Left renal pelvis (tissue), 4 donors: ENCODE results near the gene BEST4. TPM values are rescaled to one million over a fixed set of nuclear protein-coding genes. Genes with fewer than 3 reads are reported as not detected.
A peak's percentile ranks its signal among the peaks of the same experiment; 100 is the strongest.
"Not testable (repeated sequence)": the region's sequence is repeated elsewhere in the genome, so short reads cannot be mapped to it uniquely, and the experiment has no call there.

ENCODE experiments used
- DNase-seq, 4 donors: peaks; one replicate each; pipeline ENCODE4 v3.0.0-alpha.2; 2013; ENCODE audit warnings: low read depth in 4 of 4, low spot score in 3 of 4
- polyA plus RNA-seq, 4 donors: library from polyadenylated mRNA; unstranded; fragments of 120-200 nt; gene quantifications; one replicate each; pipeline ENCODE4 v1.2.1, GENCODE V29; 2013; ENCODE audit not compliant: insufficient read length in 4 of 4

The BEST4 gene
- 1 to 10 TPM in 1 of 4 donors, under 1 TPM in 3; 0.50 to 1.0 (median 0.69) TPM for polyA plus RNA-seq

DNA sequence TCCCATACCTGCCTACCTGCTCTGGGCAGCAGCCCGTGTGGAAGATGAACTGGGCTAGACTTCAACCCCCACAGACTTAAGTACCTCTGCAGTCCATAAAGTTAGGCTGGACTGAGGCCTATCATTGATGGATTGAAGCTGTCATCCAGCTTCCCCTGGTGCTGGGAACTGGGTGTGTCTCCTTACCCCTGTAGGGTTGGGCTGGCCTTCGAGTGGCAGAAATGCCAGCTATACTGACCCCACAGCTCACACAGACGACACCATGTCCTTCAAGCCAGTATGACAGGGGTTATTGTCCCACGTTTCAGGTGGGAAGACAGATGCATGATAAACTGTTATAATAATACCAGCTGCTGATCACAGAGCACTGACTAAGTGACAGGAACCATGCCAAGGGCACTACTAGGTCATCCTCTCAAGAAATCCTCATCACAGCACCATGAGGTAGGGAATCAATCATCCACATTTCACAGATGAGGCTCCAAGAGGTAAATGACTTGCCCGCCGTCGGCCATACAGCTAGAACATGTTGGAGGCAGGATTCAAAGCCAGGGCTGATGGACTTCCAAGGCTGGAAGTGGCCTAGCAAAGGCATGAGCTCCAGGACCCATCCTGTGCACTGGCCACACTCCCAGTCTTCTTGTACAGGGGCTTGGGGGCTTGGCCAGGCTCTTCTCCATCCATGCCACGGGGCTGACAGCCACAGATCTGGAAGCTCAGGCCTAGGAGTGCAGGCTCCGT lies at the start of gene BEST4:
Gene BEST4, minus strand, starts transcription at position 51 of the 741 bp plus-strand sequence. CDS start 465 bp downstream, outside the sequence.
- DNase-seq: no peak

DNA sequence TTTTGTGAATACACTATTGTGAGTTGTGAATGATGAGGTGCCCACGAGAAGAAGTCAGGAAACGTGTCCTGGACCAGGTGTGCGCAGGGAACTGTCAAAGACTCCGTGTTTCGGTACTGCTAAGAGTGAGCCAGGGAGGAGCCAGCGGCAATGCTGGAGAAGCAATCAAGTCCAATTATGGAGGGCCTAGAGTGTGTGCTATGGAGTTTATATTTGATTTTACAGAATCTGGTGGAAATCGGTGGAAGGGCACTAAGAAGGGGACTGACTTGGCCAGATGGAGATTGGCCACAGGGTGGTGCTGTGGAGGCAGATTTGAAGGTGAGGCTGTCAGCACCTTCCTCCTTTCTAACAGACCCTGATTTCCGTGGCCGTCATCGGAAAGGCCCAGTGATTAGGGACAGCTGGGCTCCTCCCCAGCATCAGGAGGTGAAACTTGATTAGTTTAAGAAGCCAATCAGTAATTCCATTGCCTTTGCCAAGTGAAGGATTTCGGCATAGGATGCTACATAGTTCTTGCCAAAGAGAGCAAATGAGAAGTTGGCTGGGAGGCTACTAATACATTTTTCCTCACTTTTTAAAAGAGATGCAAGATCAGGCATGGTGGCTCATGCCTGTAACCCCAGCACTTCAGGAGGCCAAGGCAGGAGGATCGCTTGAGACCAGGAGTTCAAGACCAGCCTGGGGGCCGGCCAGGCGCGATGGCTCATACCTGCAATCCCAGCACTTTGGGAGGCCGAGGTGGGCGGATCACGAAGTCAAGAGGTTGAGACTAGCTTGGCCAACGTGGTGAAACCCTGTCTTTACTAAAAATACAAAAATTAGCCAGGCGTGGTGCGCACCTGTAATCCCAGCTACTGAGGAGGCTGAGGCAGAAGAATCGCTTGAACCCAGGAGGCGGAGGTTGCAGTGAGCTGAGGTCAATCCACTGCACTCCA lies 48.0 kb upstream of the BEST4 start:
- peak in 3 of 4 donors; percentile 48 to 66 (median 63) for DNase-seq

DNA sequence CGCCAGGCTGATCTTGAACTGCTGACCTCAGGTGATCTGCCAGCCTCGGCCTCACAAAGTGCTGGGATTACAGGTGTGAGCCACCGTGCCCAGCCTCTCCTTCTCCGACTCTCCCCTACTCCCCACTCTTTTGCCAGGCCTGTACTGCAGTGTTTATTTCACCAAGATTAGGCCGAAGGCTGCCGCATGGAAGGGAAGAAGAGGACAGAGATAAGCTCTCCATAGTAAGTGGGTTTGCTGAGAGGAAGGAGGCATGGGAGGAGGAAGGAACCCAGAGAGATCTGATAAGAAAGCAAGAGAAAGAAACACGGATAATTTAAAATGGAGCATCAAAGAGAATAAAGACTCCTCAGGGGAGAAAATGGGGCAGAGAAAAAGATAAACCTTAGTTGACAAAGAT lies 46.4 kb upstream of the BEST4 start:
- DNase-seq: no peak

DNA sequence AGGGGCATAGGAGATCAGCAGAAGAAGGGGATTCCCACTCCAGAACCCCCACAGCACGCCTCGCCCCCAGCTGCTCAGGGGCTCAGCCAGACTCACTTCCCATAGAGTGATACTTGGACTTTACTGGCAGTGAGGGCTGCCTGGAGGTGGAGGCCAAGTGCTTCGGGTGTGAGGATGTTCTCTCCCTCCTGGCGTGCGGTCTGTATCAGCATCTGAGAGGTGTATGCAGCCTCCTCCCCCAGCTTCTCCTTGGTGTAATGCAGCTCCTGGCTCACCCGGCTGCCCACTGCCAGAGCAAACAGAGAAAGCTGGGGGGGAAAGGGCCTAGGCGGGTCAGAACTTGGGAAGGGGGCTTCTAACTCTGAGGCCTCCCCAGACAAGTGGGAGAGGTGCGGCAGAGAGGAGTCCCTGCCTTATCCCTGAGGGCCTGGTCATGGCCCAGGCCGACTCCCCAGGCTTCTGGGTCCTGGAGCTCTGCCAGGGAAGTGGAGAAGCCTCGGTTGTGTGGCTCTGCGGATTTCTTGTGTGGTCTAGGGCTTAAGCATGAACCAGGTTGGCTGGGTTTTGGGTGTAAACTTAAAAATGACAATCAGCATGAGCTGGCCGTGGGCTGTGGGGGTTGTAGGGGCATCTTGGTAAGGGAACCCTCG lies 44.2 kb upstream of the BEST4 start:
- DNase-seq: no peak

DNA sequence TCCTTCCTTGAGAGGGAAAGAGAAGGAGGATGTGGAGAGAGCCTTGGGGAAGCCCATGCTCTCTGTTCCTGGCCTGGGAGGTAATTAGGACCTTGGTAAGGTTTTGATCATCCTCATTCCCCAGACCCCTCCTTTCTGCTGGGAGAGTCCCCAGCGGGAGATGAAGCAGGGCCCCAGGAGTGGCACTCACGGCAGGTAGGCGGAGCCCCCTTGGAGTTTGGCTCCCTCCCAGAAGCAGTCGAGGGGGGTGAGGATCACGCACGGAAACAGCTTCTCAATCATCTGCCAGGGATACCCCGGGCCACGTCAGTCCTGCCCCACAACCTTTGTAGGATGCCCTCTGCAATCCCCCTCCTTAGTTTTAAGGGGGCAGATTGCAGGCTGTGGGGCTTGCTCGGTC lies 43.5 kb upstream of the BEST4 start:
- DNase-seq: no peak

DNA sequence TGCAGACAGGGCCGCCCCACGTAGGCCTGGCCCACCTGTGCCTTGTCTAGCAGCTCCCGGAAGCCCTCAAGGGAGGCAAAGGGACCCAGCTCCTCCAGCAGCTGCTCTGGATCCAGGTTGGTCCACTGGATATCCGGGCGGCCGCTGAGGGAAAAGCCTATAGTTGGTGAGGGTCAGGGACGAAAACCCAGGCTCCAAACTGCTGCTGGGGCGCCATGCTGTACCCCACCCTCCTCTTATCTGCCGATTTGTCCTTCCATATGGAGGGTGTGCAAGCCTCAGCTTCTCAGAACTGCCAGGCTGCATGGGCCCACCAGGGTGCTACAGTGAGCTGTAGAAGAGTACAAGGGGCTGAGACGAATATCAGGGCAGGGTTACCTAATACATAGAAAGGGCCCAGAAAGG lies 42.9 kb upstream of the BEST4 start:
- no peak for DNase-seq

DNA sequence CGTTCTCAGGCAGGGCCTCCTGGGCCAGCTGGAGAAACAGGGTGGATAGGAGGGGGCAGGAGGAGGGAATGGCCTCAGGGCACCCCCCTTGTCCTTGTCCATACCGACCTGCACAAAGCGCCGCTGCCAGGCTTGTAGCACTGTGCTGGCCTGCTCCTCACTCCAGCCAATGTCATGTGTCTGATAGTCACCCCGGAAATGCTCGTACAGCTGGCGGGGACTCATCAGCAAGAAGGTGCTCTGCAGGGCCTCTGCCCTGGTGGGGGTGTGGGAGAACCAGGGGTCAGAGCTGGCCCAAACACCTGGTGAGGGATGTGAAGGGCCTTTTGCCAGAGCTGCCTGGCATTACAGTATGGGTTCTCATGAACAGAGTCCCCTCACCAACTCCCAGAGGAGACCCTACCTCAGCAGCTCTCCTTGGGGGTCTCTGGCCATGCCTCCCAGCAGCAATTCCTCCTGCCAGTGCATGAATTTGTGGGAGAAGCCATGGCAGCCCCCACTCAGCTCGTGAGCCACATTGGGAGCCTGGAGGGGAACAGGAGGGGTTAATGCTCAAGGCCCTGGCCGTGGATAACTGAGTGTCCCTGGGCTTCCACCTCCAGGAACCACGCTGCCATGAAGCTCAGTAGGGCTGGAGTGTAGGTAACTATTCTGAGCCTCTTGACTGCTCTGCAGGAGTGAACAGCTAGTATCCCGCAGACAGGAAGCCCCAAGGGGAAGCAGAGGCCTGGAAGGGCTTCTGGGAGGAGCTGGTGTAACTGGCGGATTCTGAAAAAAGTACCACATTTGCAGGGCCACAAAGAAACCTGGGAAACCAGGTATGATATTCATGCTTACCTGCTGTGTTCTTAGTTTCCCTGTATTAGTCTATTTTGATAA lies 41.8 kb upstream of the BEST4 start:
- DNase-seq: no peak

DNA sequence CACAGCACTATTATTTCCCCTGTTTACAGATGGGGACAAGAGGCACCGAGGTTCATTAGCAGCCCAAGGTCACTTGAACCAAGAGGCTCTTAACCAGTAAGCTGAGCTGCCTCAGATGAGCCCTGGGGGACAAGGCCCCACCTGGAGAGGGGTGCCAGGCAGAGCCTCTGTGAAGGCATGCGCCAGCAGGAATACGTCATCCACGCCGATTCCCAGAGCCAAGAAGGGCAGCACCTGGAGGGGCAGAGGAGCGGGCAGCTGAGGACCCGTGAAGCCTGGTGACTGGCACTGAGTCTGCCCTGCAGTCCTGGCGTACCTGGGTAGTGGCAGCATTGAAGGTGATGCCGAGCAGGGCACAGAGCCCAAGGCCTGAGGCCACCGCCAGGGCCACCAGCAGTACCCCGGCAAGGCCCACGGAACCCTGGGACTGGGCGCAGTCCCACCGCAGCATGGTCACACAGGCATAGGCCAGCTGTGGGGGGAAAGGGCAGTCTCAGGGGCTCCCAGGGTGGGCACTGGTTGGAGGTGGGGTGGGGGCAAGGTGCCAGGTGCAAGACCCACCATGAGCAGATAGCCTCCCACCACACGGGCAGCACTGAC lies 41.0 kb upstream of the BEST4 start:
- DNase-seq: no peak

DNA sequence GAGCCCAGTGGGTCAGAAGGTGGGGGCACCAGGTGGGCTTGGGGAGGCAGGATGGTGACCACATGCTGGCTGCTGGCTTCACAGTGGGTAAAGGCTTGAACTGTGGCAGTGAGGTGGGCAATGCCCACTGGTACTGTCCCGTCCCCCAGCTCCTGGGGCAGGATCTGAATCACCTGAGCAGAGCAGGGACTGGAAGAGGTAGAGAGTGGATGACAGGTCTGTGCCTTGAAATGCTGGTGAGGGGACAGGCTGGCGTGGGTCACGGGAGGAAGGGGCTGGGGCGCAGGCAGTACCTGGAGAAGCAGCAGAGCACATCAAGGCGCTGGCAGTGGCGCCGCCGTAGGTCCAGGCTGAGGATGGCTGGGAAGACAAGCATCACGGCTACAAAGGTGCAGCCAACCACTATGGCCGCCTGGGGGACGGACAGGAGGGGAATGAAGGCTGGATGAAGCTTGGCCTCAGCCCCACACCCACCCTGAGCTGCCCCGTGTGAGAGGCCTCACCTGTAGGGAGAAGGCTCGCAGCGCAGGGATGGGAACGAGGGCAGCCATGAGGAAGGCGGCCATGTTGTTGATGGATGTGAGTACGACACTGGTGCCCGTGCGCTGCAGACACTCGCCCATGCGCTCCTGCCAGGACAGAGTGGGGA lies 40.2 kb upstream of the BEST4 start:
- no peak for DNase-seq

DNA sequence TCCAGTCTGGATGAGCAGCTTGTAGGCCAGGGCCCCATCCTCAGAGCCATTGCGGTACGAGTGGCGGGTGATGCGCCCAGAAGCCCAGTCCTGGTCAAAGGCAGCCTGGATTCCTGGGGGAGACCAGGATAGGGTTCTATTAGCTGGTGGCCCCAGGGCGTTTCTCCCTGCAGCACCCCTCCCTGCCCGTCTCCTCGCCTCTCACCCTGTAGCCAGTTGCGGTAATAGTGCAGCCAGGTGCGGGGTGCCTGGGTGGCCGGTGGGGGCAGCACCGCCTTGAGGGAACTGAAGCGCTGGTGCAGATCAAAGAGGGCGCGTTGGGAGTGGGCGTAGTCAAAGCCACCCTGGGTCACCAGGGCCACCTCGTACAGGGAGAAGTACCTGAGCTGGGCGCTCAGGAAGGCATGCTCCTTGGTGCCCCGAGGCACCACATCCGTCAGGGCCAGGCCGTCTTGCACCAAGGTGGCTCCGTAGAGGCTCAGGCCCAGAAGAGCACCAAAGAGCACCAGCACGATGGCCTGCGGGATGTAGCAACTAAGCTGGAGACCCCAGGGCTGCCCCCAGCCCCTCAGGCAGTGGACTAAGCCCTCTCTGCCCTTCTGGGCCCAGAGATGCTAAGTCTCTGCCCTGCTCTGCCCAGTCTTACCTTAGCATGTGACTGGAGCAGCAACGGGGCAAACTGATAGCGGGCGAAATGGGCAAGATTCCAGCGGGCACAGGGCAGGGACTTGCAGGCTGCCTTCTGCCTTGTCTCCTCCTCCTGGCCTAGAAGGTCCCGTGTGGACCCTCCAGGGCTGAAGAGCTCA lies 39.4 kb upstream of the BEST4 start:
- DNase-seq: no peak

DNA sequence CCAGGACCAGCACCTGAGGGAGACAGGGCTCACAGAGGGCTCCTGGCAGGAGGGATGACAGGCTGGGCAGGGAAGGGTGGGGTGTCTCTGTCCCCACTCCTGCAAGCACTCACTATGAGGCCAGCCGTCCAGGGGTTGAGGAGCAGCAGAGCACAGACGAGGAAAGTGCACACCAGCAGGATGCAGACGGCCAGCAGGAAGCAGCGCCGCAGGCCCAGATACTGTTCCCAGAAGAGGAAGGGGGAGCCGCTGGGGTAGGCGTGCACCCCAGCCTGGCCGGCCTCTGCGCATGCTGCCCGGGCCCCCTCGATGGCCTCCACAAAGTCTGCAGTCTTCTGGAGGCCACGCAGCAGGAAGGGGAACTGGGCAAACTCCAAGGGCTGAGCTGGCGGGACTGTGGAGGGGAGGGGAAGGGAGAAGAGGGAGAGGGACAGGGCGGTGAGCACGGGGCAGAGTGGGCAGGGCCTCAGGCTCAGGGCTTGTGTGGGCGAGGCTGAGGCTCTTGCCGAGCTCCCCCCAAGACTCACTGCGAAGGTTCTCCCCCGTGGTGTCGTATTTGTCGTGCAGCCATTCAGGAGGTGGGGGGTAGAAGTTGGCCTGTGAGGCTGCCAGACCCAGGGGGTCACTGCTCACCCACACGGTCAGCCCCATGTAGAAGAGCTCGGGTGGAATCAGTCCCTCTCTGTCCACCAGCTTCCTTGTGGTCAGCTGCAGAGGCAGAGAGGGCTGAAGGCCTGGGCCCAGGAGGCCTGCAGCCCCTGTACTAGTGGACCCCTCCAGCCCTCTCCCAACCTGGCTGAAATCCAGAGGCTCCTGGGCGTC lies 38.6 kb upstream of the BEST4 start:
- no peak for DNase-seq

DNA sequence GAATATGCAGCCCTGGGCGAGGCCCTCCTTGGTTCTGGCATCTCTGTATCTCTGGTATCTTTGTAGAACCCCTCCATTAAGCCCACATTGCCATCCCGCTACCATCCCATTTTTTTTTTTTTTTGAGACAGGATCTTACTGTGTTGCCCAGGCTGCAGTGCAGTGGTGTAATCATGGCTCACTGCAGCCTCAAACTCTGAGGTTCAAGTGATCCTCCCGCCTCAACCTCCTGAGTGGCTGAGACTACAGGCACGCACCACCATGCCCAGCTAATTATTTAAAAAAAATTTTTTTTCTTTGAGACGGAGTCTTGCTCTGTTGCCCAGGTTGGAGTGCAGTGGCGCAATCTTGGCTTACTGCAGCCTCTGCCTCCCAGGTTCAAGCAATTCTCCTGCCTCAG lies 36.4 kb upstream of the BEST4 start:
- DNase-seq: not testable (repeated sequence)

DNA sequence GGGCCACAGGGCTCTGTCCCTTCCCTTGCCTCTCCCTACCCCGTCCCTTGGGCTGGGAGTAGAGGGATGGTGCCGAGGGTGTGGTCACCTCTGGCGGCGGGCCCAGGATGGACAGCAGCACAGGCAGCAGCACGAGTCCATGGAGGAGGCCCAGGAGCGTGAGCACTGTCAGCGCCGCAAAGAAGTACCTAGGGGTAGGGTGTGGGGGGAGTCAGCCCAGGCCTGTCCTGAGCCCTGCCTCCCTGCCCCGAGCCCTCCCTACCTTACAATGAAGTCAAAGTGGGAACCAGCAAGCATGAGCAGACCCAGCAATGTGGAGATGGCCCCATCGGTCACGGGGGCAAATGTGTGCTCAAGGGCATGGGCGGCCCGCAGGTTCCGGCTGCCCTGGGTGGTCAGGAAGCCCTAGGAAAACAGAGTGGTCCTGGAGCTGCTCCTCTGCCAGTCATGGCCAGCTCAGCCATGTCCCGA lies 35.0 kb upstream of the BEST4 start:
- DNase-seq: no peak

DNA sequence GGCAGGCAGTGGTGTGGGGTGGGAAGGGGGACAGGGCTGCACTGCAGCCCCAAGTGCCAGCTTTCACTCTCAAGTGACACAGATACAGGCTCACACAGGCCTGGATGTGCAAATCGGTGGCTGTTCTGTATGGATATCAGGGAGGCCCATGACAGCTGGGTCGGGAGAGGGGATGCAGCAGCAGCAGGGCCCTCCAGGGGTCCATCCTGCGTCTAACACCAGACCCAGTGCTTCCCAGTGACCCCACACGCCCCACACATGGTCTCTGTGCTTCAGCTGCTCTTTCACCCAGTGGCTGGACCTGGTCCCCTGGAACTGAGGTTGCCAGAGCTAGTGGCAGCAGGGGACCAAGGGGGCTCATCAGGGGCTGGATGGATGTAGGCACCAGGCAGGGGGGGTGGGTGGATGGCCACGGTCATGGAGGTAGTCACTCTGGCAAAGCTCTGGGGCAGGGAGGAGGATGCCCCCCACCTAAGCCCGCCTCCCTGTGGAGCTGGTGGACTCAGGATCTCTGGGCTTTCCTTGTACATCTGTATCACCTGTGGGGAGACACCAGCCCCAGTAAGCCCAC lies 34.2 kb upstream of the BEST4 start:
- no peak for DNase-seq

DNA sequence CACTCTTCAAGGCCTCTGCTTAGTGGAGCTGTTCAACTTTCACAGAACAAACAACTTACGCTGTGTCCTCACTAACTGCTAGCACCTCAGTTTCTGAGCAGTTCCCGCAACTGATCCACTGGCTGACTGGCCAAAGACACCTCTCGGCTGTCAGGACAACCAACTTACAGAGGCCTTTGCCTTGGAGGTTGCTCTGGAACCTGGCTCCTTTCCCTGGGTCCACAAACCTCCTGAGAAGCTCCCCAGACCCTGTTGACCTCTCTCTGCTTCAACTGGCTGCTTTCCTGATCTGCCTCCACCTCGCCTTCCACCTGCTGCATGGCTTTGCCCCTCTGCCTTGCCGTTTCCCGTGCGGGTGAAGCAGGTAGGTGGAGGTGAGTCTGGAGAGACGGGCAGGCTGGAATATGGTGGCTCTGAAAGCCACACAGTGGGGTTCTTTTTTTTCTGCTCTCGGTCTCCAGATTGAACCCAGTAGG lies 33.3 kb upstream of the BEST4 start:
- DNase-seq: no peak

DNA sequence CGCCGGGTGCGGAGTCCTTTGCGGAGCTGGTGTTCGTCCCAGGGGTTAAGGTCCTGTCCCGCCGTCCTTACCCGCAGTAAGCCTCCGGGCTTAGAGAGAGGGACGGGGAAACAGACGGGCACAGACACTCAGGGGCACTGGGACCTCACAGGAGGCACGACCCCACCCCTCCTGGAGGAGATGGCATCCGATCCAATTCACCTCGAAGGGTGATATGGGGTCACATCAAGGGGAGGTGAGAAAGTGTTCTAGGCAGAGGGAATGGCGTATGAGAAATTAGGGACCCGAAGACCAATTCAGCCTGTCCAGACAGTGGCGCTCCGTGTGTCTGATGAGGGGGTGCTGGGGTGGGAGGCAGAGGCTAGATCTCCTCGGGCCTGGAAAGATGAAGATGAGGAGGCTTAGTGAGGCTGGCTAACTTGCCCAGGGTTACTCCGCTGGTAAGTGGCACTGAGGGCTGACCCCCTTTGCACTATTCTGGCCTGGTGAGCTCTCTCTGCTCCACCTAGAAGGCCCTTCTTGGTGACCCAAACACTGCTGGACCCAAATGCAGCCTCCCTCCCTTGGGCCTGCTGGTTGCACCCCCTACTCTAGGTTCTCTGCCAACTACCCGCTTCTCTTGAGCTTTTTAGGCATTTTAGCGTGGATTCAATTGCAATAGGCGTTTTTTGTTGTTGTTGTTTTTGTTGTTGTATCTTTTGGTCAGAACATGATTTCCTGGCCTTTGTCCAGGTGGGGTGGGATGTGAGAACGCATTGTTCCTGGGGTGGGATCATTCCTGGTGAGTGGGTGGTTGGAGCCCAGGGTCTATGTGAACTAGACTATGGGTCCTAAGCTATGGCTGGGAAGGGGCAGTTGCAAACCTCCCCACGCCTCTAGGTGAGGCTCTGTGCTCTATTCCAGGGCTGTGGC lies 32.6 kb upstream of the BEST4 start:
- DNase-seq: no peak
